CD4-positive, alpha-beta T cell treated with Interleukin-1 beta for 1 hour (primary cell): Measurements from ENCODE around the gene ZNF778.
"Not testable (repeated sequence)": the region's sequence is repeated elsewhere in the genome, so short reads cannot be mapped to it uniquely, and the experiment has no call there.

ENCODE experiments used
- DNase-seq, 2 donors: peaks; one replicate each; pipeline ENCODE4 v3.0.0-alpha.2; 2020 to 2022

Gene ZNF778

GRCh38 chr16:89219365-89219764 lies 1.9 kb downstream of the ZNF778 start:
- DNase-seq, result no peak

GRCh38 chr16:89221604-89222003 lies 4.1 kb downstream of the ZNF778 start:
- DNase-seq, result no peak

DNA sequence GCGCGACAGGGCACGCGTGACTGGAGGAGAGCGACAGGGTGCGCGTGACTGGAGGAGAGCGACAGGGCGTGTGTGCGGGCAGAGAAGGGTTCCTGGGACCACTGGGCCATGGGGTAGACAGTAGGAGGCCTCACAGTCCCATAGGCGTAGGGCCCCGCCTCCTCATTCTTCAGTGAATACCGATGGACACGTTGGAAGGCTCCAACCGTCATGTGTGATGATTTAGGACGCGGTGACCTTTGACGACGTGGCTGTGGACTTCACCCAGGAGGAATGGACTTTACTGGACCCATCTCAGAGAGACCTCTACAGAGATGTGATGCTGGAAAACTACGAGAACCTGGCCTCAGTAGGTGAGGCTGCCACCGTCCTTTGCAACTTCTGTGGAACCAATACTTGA lies 5.4 kb downstream of the ZNF778 start:
- no peak for DNase-seq

DNA sequence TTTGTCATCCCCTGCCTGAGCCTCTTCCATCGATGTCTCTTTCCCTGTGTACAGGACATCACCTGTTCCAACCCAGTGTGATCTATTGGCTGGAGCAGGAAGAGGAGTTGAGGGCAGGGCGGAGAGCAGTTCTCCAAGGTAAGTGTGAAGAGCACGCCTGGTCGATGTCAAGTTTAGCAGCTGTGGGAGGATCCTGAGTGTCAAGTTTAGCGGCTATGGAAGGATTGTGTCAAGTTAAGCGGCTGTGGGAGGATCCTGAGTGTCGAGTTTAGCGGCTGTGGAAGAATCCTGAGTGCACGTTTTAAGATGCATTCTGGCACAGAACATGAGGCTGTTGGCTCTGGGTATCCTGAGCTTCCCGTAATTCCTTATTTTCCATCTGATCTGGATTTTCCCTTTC lies 7.2 kb downstream of the ZNF778 start:
- no peak for DNase-seq

- DNase-seq, result no peak
These were observed 12.8 kb downstream of the ZNF778 start for GRCh38 chr16:89230255-89230654.

DNA sequence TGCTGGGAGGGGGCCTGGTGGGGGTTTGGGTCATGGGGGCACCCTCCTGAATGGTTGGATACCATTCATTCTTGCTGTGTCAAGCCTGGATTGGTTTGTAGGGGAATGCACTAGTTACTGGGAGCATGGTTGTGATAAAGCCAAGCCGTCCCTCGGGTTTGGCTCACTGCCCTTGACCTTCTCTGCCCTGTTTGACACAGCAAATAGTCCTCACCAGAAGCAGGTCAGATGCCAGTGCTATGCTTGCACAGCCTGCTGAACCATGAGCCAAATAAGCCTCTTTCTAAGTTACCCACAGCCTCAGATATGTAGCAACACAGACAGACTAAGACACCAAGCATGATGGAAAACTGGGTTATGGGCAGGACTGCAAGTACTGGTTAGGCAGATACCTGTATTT lies 14.6 kb downstream of the ZNF778 start:
- DNase-seq, result no peak

DNA sequence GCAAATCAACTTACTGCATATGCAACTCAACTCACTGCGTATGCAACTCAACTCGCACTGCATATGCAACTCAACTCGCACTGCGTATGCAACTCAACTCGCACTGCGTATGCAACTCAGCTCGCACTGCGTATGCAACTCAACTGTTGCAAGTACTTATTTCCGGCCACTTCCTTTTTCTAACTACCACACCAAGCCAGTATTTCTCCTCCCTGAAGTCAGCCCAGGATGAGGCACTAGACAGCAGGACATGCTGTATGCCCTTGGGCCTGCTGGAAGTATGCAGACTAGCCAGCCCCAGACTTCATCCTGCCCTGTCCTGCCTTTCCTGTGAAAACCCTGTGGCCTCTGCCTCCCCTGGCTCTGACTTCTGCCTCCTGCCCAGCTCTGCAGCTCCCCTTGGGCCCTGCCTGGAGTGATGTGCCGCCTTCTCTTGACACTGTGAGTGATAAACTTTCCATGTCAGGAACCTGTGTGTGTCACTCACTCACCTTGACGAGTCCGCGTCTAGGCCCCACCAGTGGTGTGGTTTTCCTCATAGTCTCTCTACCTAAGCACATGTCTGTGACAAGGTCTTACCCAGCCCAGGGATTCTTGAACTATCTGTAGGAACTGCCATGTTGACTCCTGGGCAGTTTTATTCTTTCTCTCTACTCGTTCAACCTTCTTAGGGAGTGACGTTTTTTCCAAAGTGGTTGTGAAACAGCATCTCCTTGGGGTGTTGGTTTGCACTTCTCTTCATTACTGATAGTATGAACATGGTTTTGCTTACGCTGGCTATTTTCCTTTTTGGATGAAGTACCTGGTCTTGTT lies 16.4 kb downstream of the ZNF778 start:
- DNase-seq, result no peak

GRCh38 chr16:89237733-89238132 lies 20.2 kb downstream of the ZNF778 start:
- no peak for DNase-seq

DNA sequence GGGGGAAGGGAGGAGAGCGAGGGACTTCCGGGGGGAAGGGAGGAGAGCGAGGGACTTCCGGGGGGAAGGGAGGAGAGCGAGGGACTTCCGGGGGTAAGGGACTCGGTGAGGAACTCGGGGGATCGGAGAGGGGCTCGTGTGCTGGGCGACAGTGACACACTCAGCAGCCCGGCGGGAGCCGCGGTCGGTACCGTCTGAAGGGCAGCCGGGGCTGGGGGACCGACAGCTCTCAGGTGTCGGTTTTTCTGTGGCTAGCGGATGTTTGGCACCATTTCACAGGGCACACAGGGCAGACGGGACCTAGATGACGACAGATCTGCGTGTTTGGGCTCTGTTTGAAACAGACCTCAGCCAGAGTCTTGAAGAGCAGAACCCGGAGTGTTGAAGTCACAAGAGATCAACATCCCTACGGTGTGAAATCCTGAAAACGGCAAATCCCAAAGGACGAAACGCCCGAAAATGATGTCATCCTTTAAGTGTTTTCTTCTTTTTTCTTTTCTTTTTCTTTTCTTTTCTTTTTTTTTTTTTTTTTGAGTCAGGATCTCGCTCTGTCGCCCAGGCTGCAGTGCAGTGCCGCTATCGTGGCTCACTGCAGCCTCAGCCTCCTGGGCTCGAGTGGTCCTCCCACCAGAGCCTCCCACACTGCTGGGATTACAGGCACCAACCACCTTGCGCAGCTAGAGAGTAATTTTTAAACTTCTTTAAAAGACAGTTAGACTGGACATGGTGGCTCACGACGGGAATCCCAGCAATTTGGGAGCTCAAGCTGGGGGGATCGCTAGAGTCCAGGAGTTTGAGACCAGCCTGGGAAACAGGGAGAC lies 23.9 kb downstream of the ZNF778 start:
- peak; percentile 84 to 89 for DNase-seq

DNA sequence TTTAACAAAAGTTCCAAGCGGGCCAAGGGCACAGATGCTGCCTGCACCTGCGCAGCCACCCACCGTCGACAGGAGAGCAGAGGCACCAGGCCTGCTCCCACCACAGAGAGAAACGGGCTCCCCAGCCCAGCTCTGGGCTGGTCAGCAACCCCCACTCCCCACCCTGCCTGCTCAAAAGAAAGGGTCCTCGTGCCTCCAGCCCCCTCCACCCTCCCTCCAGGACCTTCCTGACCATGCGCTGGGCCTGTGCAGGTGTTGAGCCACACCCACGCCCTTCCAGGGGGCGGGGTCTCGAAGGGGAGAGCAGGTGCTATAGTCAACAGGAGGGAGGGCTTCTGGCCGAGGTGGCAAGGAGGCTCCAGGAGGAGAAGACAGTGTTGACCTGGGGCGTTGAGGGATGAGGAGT lies 25.3 kb downstream of the ZNF778 start:
- DNase-seq, result no peak

- DNase-seq, result no peak
These were observed 26.2 kb downstream of the ZNF778 start for GRCh38 chr16:89243664-89244063.

- DNase-seq, result not testable (repeated sequence)
These were observed 26.8 kb downstream of the ZNF778 start for GRCh38 chr16:89244264-89244663.

DNA sequence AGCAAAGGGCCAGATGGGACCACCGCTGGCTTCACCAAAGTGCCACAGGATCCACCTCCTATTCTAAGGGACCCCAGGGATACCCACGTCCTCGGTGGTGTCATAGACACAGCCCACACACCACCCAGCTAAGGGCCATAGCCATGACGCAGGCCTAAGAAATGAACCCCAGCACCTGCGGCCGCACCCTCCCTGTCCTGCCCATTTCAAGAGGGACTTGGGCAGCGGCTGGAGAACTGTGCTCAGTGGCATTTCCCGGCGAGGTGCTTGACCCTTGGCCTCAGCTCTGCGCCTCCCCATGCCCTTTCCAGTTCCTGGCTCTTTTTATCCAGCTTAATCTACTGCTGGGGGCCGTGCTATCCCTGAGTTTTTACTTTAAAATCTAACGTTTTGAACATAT lies 27.3 kb downstream of the ZNF778 start:
- DNase-seq, result no peak

DNA sequence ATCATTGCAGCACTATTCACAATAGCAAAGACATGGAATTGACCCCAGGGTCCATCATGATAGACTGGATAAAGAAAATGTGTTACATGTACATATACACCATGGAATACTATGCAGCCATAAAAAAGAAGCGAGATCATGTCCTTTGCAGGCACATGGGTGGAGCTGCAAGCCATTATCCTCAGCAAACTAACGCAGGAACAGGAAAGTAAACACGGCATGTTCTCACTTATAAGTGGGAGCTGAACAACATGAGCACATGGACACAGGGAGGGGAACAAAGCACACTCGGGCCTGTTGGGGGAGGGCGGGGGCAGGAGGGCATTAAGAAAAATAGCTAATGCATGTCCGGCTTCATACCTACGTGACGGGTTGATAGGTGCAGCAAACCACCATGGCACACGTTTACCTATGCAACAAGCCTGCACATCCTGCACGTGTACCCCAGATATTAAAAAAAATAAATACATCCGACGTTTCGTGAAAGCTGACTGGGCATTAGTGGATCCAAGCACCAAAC lies 28.9 kb downstream of the ZNF778 start:
- DNase-seq, result no peak

DNA sequence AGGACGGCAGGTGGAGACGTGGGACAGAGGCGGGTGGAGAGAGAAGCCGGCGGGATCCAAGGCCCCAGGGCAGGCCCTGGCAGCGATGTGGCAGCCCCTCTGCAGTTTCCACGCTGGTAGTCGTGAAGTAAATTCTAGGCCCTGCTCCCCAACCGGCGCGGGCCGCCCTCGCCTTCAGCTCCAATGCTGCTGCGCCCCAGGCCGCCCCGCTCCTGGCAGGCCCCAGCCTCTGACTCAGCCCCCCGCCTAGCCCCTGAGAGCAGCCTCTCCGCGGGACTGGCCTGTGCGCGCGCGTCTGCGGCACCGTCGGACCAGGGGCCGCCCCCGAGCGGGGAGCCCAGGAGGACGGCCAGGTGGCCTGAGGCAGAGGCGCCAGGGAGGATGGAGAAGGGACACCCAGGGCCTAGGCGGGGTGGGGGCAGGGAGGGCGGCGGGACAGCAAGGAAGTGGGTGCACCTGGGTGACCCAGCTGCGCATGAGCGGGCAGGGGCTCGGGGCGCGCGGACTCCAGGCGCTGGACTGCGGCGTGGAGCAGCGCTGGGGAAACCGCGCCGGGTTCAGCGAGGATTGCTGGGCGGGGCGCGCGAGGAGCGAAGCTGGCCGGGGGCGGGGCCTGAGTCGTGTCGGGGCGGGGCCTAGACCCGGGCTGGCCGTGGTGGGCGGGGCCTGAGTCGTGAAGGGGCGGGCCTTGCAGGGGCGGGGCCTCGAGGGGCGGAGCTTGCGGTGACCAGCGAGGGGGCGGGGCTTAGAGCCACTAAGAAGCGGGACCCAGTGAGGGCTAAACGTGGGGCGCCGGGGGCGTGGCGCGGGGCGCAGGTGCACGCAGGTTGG lies 29.6 kb downstream of the ZNF778 start:
- DNase-seq, result peak; percentile 90 to 92

GRCh38 chr16:89247734-89248075 lies 30.2 kb downstream of the ZNF778 start:
- not testable (repeated sequence) for DNase-seq

DNA sequence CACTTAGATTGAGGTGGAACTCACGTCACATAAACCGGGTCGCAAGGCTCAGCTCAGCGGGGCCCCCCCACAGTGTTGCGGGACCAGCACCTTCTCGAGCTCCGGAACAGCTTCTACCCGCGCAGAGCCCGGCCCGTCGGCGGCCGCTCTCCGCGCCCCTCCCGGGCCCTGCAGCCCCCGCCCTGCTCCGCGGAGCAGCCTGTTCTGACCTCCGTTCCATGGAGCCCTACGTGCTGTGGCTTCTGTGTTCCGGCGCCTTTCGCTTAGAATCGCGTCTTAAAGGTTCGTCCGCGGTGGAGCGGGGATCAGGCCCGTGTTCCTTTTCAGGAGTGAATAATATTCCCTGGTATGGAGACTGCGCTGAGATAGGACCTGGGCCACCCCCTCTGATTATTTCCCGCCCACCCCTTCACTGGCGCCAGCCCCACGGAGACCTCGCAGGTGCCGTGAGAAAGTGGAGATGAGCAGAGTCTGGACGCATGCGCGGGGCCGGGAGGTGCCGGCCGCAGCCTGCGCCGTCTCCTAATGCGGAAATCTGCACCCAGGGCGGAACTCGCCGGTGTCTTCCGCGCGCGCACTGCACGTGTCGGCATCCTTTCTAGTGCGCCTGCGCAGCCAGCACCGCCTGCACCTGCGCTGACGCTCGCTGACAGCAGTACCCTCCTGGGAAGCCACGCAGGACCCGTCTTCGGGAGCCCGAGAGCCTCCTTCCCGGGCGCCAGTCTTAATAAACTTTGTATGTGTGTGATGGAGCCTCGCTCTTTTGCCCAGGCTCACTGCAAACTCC lies 30.9 kb downstream of the ZNF778 start:
- peak; percentile 7 to 46 for DNase-seq

DNA sequence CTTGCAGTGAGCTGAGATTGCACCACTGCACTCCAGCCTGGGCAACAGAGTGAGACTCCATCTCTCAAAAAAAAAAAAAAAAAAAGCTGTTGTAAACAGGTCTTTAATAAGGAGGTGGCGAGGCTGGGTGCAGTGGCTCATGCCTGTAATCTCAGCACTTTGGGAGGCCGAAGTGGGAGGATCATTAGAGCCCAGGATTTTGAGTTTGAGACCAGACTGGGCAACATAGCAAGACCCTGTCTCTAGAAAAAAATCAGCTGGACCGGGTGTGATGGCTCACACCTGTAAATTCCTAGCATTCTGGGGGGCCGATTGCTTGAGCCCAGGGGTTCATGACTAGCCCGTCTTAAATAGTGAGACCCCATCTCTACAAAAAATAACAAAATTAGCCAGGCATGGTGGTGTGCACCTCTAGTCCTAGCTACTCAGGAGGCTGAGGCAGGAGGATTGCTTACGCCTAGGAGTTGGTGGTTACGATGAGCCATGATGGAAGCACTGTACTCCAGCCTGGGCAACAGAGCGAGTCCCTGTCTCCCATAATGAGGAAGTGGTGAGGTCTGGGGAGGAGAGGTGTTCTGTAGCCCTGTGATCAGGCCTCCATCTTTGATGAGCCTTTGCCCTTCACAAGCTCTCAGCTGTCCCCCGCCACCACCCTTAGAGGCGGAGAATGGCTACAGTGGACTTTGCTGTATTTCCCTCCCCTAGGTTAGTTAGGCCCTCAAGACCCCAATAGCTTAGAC lies 36.2 kb downstream of the ZNF778 start:
- DNase-seq, result no peak

- peak; percentile 72 to 77 for DNase-seq
These were observed 39.2 kb downstream of the ZNF778 start for GRCh38 chr16:89256651-89257254.

DNA sequence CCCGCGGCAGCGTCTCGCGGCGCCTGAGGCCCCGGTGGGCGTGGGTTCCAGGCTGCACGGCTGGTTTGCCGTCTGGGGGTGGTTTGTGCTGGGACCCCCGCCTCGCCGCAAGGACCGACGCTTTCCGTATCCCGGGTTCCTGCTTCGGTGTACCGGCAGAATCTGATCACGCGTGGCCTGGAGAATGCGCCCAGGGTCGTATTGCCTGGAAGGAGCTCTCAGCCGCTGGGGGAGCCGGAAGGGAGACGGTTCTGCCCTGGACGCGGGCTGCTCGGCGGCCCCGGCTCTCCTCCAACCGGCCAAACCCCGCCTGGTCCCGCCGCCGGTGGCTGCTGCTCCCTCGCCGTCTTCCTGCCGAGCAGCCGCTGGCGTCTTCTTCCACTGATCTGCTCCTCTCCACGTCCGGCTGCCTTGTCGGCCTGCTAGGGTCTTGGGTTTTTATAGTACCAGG lies 39.8 kb downstream of the ZNF778 start:
- DNase-seq, result peak in 1 of 2 donors; percentile 4
